ENCODE measurements around the gene VKORC1L1.
A peak's percentile ranks its signal among the peaks of the same experiment; 100 is the strongest.

VKORC1L1 gene

GRCh38 chr7:65980478-65981250 is 107.8 kb downstream of the VKORC1L1 start:
- Histone ChIP-seq H3K9ac (ENCODE audit: low read depth, low read length, poor library complexity) (peak overlapping the region; percentile 63), H2BK120ac (ENCODE audit: low read depth, low read length) (no peak overlapping the region), H2BK15ac (ENCODE audit: low read length) (no peak overlapping the region), H4K91ac (ENCODE audit: low read depth, low read length, poor library complexity) (no peak overlapping the region), H2AK5ac (ENCODE audit: low read depth, low read length) (no peak overlapping the region), H2BK5ac (ENCODE audit: low read length) (peak overlapping the region; percentile 53), H3K79me1 (ENCODE audit: low read depth, low read length) (peaks cover 14% of the 10 kb centered on the region), H3K14ac (ENCODE audit: low read length) (no peak overlapping the region), H3K4me2 (ENCODE audit: insufficient read depth, low read length, poor library complexity, severe bottlenecking) (peak overlapping the region; percentile 57), H3K18ac (ENCODE audit: low read length) (no peak overlapping the region), H3K23ac (ENCODE audit: low read depth, low read length, poor library complexity) (peak overlapping the region; percentile 52), H3K27ac (replicated peaks; ENCODE audit: low read length) (no peak overlapping the region), H3K27me3 (ENCODE audit: control insufficient read depth in 3 of 3, insufficient read depth in 3 of 3, low read depth in 1 of 3, low read length in 3 of 3) (no peaks in the 10 kb centered on the region), H3K4me3 (ENCODE audit: low read length in 2 of 2) (peak overlapping the region; percentile 0 to 71), H2BK12ac (ENCODE audit: low read length) (no peak overlapping the region), H3K9me3 (replicated peaks in 1 of 2; ENCODE audit: control insufficient read depth in 2 of 2, insufficient read depth in 1 of 2, low read depth in 1 of 2, low read length in 2 of 2) (no peaks in the 10 kb centered on the region), H4K8ac (ENCODE audit: low read depth, low read length) (no peak overlapping the region), H3K4me1 (ENCODE audit: control insufficient read depth in 2 of 2, insufficient read depth in 1 of 2, low read depth in 1 of 2, low read length in 2 of 2) (peaks cover 8% of the 10 kb centered on the region in 2 donors), H3K36me3 (replicated peaks in 1 of 2; ENCODE audit: control insufficient read depth in 2 of 2, insufficient read depth in 2 of 2, low read length in 2 of 2) (peaks cover 23 to 39% of the 10 kb centered on the region in 2 donors), H2AFZ (ENCODE audit: low read length) (no peak overlapping the region), H3K4ac (ENCODE audit: low read length) (peak overlapping the region; percentile 37)
- WGBS, 2 donors (ENCODE audit: extremely low coverage in 2 of 2, insufficient read length in 2 of 2, insufficient replicate concordance in 1 of 2): no CpG with 5 or more reads among the region's 11 CpGs
- no peak for DNase-seq (ENCODE audit: low spot score)

- peak within 1 kb of the TSS; percentile 98 for H3K18ac ChIP-seq (ENCODE audit: low read length)
- peak within 1 kb of the TSS; percentile 96 for H2AFZ ChIP-seq (ENCODE audit: low read length)
- peak within 1 kb of the TSS; percentile 87 for H2BK5ac ChIP-seq (ENCODE audit: low read length)
- H2BK120ac ChIP-seq (ENCODE audit: low read depth, low read length): no peak within 1 kb of the TSS
- H3K4me3 ChIP-seq (ENCODE audit: low read length in 2 of 2): peak within 1 kb of the TSS; percentile 71 to 85
- peak within 1 kb of the TSS; percentile 85 for H3K23ac ChIP-seq (ENCODE audit: low read depth, low read length, poor library complexity)
- H3K9ac ChIP-seq (ENCODE audit: low read depth, low read length, poor library complexity): peak within 1 kb of the TSS; percentile 91
- no CpG with 5 or more reads among the region's 62 CpGs for WGBS, 2 donors (ENCODE audit: extremely low coverage in 2 of 2, insufficient read length in 2 of 2, insufficient replicate concordance in 1 of 2)
- peak within 1 kb of the TSS; percentile 41 for H2BK12ac ChIP-seq (ENCODE audit: low read length)
- H4K91ac ChIP-seq (ENCODE audit: low read depth, low read length, poor library complexity): no peak within 1 kb of the TSS
- no peak within 1 kb of the TSS for H3K14ac ChIP-seq (ENCODE audit: low read length)
- H3K4me1 ChIP-seq (ENCODE audit: control insufficient read depth in 2 of 2, insufficient read depth in 1 of 2, low read depth in 1 of 2, low read length in 2 of 2): peaks cover 8% of the 10 kb centered on the region in 2 donors
- no peak within 1 kb of the TSS for H4K8ac ChIP-seq (ENCODE audit: low read depth, low read length)
- peaks cover 14 to 25% of the 10 kb centered on the region in 2 donors for H3K36me3 ChIP-seq (replicated peaks in 1 of 2; ENCODE audit: control insufficient read depth in 2 of 2, insufficient read depth in 2 of 2, low read length in 2 of 2)
- peaks cover 14% of the 10 kb centered on the region for H3K79me1 ChIP-seq (ENCODE audit: low read depth, low read length)
- peak; percentile 90 for DNase-seq (ENCODE audit: low spot score)
- peak within 1 kb of the TSS; percentile 49 for H3K27ac ChIP-seq (replicated peaks; ENCODE audit: low read length)
- H2BK15ac ChIP-seq (ENCODE audit: low read length): peak within 1 kb of the TSS; percentile 75
- no peaks in the 10 kb centered on the region for H3K27me3 ChIP-seq (ENCODE audit: control insufficient read depth in 3 of 3, insufficient read depth in 3 of 3, low read depth in 1 of 3, low read length in 3 of 3)
- peak within 1 kb of the TSS; percentile 95 for H3K4ac ChIP-seq (ENCODE audit: low read length)
- H2AK5ac ChIP-seq (ENCODE audit: low read depth, low read length): peak within 1 kb of the TSS; percentile 81
- H3K9me3 ChIP-seq (replicated peaks in 1 of 2; ENCODE audit: control insufficient read depth in 2 of 2, insufficient read depth in 1 of 2, low read depth in 1 of 2, low read length in 2 of 2): no peaks in the 10 kb centered on the region
- peak within 1 kb of the TSS; percentile 57 for H3K4me2 ChIP-seq (ENCODE audit: insufficient read depth, low read length, poor library complexity, severe bottlenecking)
Observed at GRCh38 chr7:65981965-65982792, 109.3 kb downstream of the VKORC1L1 start, which contains the start of gene GUSB. GUSB (minus strand) TSS chr7:65982213; CDS start chr7:65982183, 30 bp downstream.

GRCh38 chr7:65983965-65984658 is 111.2 kb downstream of the VKORC1L1 start:
- no peaks in the 10 kb centered on the region for H3K27me3 ChIP-seq (ENCODE audit: control insufficient read depth in 3 of 3, insufficient read depth in 3 of 3, low read depth in 1 of 3, low read length in 3 of 3)
- H2AK5ac ChIP-seq (ENCODE audit: low read depth, low read length): no peak overlapping the region
- no peak overlapping the region for H3K23ac ChIP-seq (ENCODE audit: low read depth, low read length, poor library complexity)
- H4K91ac ChIP-seq (ENCODE audit: low read depth, low read length, poor library complexity): no peak overlapping the region
- no peak overlapping the region for H2AFZ ChIP-seq (ENCODE audit: low read length)
- H3K4me2 ChIP-seq (ENCODE audit: insufficient read depth, low read length, poor library complexity, severe bottlenecking): no peak overlapping the region
- H3K14ac ChIP-seq (ENCODE audit: low read length): no peak overlapping the region
- H2BK120ac ChIP-seq (ENCODE audit: low read depth, low read length): no peak overlapping the region
- H3K4ac ChIP-seq (ENCODE audit: low read length): no peak overlapping the region
- H2BK5ac ChIP-seq (ENCODE audit: low read length): no peak overlapping the region
- H4K8ac ChIP-seq (ENCODE audit: low read depth, low read length): no peak overlapping the region
- H3K79me1 ChIP-seq (ENCODE audit: low read depth, low read length): peaks cover 14% of the 10 kb centered on the region
- DNase-seq (ENCODE audit: low spot score): no peak
- H3K4me3 ChIP-seq (ENCODE audit: low read length in 2 of 2): no peak overlapping the region
- H2BK12ac ChIP-seq (ENCODE audit: low read length): no peak overlapping the region
- no peak overlapping the region for H3K27ac ChIP-seq (replicated peaks; ENCODE audit: low read length)
- no peak overlapping the region for H3K18ac ChIP-seq (ENCODE audit: low read length)
- WGBS, 2 donors (ENCODE audit: extremely low coverage in 2 of 2, insufficient read length in 2 of 2, insufficient replicate concordance in 1 of 2): no CpG with 5 or more reads among the region's 10 CpGs
- H2BK15ac ChIP-seq (ENCODE audit: low read length): no peak overlapping the region
- H3K9ac ChIP-seq (ENCODE audit: low read depth, low read length, poor library complexity): no peak overlapping the region
- H3K4me1 ChIP-seq (ENCODE audit: control insufficient read depth in 2 of 2, insufficient read depth in 1 of 2, low read depth in 1 of 2, low read length in 2 of 2): peaks cover 8% of the 10 kb centered on the region in 2 donors
- H3K9me3 ChIP-seq (replicated peaks in 1 of 2; ENCODE audit: control insufficient read depth in 2 of 2, insufficient read depth in 1 of 2, low read depth in 1 of 2, low read length in 2 of 2): no peaks in the 10 kb centered on the region
- H3K36me3 ChIP-seq (replicated peaks in 1 of 2; ENCODE audit: control insufficient read depth in 2 of 2, insufficient read depth in 2 of 2, low read length in 2 of 2): peaks cover 11 to 18% of the 10 kb centered on the region in 2 donors

Data from neuronal stem cell (in vitro differentiated cells).